ENCODE results near the gene SKIC3.

SKIC3 gene

GRCh38 chr5:95554647-95555548 is at the start of gene SKIC3, which contains the start of gene ARSK:
Gene SKIC3 (minus strand): TSS chr5:95554977. CDS start chr5:95547150, 7,827 bp downstream.
Gene ARSK (plus strand): TSS chr5:95555101. CDS start chr5:95555279, 178 bp downstream.
- DNase-seq = peak; percentile 89

GRCh38 chr5:95600557-95600956 is 45.8 kb upstream of the SKIC3 start:
- DNase-seq = no peak

- DNase-seq = no peak
Observed at GRCh38 chr5:95599252-95599651, 44.5 kb upstream of the SKIC3 start.

GRCh38 chr5:95595289-95595931 is 40.6 kb upstream of the SKIC3 start:
- no peak for DNase-seq

- no peak for DNase-seq
Observed at GRCh38 chr5:95591490-95591901, 36.7 kb upstream of the SKIC3 start.

GRCh38 chr5:95590880-95591279 is 36.1 kb upstream of the SKIC3 start:
- no peak for DNase-seq

GRCh38 chr5:95583992-95584391 is 29.2 kb upstream of the SKIC3 start:
- no peak for DNase-seq

GRCh38 chr5:95581576-95581975 is 26.8 kb upstream of the SKIC3 start:
- no peak for DNase-seq

- no peak for DNase-seq
Observed at GRCh38 chr5:95572016-95572415, 17.2 kb upstream of the SKIC3 start.

GRCh38 chr5:95565280-95565920 is 10.6 kb upstream of the SKIC3 start:
- DNase-seq = no peak

GRCh38 chr5:95564450-95564849 is 9.7 kb upstream of the SKIC3 start:
- DNase-seq = no peak

GRCh38 chr5:95563367-95563766 is 8.6 kb upstream of the SKIC3 start:
- DNase-seq = no peak

GRCh38 chr5:95562282-95562681 is 7.5 kb upstream of the SKIC3 start:
- DNase-seq = no peak

- DNase-seq = no peak
Observed at GRCh38 chr5:95557841-95558240, 3.1 kb upstream of the SKIC3 start.

GRCh38 chr5:95555553-95555952 is 776 bp upstream of the SKIC3 start:
- no peak for DNase-seq

- no peak for DNase-seq
Observed at GRCh38 chr5:95554331-95554646, 488 bp downstream of the SKIC3 start.

GRCh38 chr5:95549030-95549429 is 5.7 kb downstream of the SKIC3 start:
- no peak for DNase-seq

GRCh38 chr5:95543017-95543705 is 11.6 kb downstream of the SKIC3 start:
- no peak for DNase-seq

GRCh38 chr5:95537501-95537900 is 17.3 kb downstream of the SKIC3 start:
- DNase-seq = no peak

GRCh38 chr5:95533761-95534160 is 21.0 kb downstream of the SKIC3 start:
- no peak for DNase-seq

- no peak for DNase-seq
Observed at GRCh38 chr5:95533106-95533505, 21.7 kb downstream of the SKIC3 start.

GRCh38 chr5:95532415-95532814 is 22.4 kb downstream of the SKIC3 start:
- no peak for DNase-seq

- DNase-seq = no peak
Observed at GRCh38 chr5:95531491-95531890, 23.3 kb downstream of the SKIC3 start.
